Kidney tubule cell (primary cell): Measurements from ENCODE around the gene NAT16.
"Not testable (repeated sequence)": the region's sequence is repeated elsewhere in the genome, so short reads cannot be mapped to it uniquely, and the experiment has no call there.

Experiments
- DNase-seq: peaks from one replicate; pipeline ENCODE4 v3.0.0-alpha.2; 2018; ENCODE audit warnings: low spot score

NAT16 gene

DNA sequence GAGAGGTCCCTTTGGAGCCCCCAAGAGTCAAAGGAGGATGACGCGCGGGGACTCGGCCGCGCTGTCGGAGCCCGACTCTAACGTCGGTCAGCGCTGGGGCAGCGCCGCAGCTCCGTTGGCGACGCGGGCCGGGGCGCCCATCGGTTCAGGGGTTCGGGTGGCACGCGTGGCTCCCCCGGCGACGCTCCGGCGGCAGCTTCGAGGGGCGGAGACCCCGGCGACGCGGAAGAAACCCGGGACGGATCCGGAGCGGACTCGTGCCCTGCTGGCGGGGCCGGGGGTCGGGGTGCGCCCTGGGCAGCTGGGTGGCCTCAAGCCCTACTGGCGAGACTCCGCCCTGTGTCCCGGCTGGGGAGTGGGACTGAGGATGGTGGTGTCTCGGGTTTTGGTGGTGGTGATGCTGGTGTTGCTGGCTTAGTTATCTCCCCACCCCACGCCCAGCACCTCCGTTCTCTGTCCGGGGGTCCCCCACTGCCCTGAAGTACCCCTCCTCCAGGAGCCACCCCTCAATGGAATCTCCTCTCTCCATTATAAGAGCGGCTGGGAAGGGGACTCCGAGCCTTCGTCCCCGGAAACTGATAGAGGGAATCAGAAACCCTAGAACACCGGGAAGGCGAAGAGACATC, at the start of gene NAT16:
NAT16 (minus strand) TSS at position 164 of the 626 bp plus-strand sequence. CDS start 5,486 bp downstream, outside the sequence.
- no peak for DNase-seq

DNA sequence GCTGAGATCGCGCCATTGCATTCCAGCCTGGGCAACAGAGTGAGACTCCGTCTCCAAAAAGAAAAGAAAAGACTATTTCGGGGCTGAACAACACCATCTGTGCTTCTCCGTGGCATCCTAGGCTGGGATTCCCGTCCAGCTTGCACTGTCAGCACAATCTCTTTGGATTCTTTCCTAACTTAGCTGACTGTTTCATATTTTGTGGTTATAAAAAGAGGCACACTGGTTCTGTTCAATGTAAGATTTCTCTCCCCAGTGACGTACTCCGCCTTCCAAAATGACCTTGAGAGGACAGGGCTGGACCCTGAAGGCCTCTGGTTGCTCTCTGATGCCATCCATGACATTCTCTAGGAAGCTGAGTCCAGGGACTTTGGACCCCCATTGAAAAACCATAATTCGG, 46.6 kb upstream of the NAT16 start:
- no peak for DNase-seq

DNA sequence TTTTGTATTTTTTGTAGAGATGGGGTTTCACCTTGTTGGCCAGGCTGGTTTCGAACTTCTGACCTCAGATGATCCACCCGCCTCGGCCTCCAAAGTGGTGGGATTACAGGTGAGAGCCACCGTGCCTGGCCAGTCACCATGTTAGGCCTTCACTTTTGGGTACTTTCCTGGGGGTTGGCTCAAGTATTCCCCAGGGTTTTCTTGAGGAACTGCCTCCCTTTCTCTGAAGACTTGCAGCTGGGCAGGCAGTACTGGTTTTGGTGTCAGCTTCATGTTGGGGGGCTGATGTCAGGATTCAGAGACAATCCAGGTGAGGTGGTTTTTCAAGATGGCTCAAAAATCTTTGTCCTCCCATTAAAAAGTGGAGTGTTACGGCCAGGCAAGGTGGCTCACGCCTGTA, 45.6 kb upstream of the NAT16 start:
- no peak for DNase-seq

DNA sequence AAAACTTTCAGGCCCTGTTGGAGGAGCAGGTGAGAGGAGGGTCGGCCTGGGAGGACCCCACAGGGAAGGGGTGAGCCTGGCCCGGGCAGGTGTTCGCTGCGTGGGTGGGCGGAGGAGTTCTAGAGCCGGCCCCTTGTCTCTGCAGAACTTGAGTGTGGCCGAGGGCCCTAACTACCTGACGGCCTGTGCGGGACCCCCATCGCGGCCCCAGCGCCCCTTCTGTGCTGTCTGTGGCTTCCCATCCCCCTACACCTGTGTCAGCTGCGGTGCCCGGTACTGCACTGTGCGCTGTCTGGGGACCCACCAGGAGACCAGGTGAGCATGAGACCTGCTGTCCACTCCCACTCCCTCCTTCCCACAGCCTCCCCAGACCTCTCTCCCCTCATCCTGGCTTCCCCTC, 43.4 kb upstream of the NAT16 start:
- DNase-seq, result no peak

DNA sequence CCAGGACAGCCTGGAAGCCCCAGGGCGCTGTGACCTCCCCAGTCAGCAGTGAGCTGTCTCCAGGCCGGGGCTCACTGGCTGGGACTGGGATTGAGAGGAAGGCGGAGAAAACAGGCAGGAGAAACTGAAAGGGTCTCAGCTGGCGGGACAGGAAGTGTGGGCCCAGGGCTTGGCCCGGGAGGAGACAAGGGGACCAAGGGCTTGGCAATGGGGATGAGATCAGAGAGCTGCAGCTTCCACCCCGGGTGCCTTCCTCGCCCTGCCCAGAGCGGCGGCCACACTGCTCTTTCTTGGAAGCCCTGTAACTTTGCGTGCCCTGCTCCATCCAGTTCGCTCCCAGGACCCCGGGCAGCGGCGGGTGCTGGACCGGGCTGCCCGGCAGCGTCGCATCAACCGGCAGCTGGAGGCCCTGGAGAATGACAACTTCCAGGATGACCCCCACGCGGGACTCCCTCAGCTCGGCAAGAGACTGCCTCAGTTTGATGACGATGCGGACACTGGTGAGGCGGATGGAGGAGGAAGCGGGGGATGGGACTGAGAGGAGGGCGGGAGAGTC, 42.3 kb upstream of the NAT16 start:
- no peak for DNase-seq

DNA sequence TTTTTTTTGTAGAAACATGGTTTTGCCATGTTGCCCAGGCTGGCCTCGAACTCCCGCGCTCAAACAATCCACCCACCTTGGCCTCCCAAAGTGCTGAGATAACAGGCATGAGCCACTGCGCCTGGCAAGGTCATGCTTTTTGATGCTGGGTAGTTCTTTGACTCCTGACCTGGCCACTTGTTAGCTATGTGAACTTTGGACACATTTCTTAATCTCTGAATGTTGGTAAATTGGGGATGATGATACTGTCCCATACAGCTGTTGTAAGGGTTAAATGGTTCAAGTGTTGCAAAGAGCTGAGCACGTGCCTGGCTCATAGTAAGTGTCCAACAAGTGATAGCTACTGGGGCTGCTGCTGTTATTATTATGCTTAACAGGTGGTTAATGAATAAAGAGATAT, 40.2 kb upstream of the NAT16 start:
- DNase-seq, result no peak

DNA sequence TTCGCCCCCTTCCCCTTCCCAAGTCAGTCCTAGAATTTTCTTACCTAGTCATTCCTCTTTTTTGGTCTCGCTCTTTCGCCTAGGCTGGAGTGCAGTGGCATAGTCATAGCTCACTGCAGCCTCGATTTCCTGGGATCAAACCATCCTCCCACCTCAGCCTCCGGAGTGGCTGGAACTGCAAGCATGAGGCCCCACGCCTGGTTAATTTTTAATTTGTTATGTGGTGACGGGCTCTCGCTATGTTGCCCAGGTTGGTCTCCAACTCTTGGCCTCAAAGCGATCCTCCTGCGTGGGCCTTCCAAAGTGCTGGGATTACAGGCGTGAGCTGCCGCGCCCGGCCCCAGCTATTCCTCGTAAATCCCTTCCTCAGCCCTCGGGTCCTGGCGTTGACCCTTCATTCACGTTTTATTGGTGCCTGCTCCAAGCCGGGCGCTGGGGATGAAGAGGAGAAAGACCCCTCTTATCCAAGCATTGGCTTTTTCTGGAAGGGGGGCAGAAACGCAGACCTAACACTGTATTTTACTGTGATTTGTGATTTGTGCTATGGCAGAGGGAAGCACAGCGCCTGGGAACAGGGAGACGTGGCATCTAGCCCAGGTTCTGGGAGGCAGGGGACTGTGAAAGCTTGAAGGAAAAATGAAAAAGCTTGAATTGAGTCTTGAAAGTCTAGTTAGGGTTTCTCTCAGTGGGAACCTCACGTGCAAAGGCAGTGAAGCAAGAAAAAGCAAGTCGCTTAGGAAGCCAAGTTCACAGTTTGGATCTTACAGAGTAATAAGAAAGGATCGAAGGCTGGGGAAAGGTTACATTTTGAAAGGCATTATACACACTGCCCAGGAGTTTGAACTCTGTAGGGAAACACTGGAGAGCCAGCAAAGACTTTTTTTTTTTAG, 38.4 kb upstream of the NAT16 start:
- DNase-seq, result peak; percentile 12

DNA sequence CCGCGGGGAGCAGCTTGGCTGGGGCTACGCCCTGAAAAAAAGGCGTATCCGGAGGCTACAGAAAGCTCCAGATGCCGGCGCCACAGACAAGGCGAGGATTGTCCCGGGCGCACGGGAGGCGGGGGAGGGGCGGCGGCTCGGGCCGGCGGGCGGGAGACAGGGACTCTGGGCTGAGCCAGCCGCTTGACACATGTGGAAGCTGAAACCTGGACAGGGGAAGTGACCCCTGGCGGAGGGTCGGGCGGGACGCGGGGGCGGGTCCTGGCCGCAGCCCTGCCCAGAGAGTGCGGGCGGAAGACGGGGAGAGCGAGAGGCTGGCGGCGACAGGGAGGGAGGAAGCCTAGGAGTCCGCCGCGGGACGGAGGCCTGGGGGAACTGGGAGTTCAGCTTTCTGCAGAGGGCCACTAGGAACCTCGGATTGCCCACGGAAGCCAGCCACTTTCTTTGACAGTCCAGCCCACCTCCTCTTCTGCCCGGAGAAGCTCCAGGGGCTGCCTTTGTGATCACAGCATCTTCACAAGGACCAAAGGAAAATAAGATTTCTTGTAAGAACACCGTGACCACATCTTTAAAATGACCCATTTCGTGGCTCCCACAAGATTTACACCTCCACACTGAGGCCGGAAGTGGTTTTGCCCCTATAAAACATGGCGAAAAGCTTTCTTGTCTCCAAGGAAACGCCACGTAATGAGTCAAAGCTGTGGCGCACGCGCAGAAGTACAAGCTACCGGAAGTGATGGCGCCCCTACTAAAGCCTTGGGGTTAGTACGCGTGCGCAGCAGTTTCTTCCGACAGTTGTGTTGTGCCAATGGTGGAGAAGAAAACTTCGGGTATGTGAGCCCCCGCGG, 37.5 kb upstream of the NAT16 start, which contains the start of the genes PLOD3 and ZNHIT1:
PLOD3 (minus strand) TSS at position 194 of the 848 bp plus-strand sequence. CDS start 307 bp downstream, outside the sequence.
ZNHIT1 (plus strand) TSS at position 778 of the 848 bp plus-strand sequence; CDS start at position 809, 31 bp downstream.
- peak; percentile 98 for DNase-seq

DNA sequence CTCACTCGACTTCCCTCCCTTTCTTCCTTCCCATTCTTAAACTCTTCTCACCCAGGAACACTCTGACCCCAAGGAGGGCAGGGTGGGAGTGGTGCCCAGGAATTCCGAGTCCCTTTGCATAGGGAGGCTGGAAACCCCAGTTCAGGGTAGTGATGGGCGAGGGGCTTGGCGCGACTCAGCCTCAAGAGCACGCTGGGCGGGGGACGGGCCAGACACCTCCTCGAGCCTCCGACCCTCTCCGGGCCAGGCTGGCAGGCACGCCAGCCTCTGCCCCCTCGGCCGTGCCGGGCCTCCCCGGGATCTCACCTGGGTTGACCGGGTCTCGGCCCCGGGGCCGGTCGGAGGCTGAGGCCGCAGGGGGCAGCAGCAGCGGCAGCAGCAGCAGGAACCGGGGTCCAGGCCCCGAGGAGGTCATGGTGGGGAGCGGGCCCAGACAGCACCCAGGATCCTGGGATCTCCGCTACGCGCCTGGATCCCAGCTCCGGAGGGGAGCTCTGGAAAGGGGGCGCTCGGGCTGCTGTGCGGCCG, 36.8 kb upstream of the NAT16 start:
- peak; percentile 25 for DNase-seq

DNA sequence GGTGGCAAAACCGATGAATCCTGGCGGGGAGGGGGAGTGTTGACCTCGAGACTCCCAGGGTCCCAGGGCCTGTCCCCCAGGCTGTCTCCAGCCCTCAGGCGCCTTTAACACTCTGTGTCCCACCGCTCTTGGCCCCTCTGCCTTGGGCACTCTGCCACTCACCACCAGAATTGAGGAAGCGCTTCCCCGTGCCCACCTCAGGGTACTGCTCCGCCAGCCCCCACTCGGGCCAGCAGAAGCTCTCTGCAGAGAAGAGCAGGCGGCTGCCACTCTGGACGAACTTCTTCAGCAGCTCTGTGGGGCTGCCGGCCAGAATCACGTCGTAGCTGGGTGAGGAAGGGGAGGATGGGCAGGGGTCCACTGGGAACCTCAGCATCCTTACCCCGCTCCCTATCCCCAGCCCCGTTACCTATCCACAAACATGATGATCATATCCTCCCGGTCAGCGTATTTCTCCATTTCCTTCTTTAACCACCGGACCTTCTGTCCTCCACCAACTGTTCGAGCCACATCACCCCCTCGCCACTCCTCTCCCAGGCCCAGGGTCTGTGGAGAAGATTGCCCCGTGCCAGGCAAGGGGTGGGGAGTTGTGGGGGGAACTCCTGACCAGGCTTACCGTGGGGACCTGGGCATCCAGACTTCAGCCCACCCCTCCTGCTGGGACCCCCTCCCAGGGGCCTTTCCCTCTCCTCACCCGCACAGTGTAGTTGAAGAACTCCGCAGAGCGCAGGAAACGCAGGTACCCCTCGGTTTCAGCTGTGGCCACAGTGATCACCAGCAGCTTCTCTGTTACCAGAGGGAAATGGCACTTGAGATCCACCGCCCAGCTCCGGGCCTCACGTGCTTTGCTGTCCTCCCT, 36.1 kb upstream of the NAT16 start:
- DNase-seq, result no peak

DNA sequence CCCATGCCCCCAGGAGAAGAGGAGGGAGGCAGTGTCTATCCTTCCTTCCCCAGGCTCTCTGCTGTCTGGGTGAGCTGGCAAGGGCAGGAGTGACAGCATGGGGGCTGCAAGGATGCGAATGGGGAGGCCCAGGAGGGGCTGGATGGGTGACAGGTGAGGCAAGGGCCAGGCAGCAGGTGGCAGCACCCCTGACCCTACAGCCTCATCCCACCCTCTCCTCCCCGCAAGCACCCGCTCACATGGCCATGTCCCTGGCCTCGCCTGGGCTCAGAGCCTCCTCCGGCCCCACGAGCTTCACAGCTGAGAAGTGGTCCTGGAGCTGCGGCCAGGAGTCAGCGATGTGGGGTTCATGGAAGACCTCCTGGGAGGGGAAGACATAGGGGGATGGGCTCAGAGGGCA, 31.9 kb upstream of the NAT16 start:
- DNase-seq, result no peak

DNA sequence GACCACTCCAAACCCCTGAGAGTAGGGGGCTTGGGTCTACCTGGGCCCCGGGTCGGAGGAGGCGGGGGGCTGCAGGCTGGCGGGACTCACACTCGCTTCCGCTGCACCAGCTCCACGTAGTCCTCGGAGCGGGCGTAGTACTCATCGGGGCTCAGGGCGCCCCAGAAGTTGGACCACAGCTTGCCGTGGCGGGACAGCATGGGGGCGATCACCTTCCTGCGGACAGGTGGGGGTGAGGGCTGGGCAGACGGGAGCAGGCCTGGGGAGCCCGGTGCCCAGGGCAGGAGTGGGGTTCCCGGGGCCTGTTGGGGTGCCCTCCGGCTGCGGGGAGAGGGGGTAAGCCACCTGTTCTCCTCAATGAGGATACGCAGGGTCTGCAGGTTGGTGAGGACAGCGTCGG, 31.4 kb upstream of the NAT16 start:
- no peak for DNase-seq

DNA sequence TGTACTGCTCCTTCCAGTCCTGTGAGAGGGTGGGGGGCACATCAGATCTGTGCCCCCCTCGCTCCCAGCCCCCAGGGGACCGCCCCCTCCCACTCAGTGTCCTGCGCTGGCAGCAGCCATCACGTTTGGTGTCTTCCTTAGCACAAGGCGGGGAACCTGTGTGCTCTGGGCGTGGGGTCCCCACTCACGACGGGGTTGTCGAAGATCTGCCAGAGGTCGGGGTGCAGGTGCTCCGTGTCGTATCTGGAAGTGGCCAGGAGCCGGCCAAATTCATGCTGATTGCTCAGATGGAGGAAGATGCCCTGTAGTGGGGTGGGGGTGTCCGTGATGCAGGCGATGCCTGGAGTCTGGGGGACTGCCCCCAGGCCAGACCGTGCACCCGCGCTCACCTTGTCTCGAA, 30.1 kb upstream of the NAT16 start:
- DNase-seq, result no peak

DNA sequence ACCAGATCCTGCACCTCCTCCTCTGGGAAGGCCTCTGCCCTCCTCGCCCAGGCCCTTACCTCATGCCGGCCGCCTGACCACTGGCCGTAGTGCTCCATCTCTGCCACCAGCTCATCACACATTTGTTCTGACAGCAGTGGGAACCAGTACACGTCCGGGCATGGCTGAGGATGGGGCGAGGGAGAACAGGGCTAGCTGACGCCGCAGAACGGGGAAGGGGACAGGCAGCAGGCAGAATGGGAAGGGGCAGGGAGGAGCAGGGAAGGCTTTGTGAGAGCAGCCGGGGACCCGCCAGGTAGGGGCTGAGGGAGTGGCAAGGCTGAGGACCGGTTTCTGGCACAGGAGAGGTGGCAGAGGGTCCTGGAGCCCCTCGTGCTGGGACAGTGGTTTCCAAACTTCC, 28.7 kb upstream of the NAT16 start:
- DNase-seq, result no peak

DNA sequence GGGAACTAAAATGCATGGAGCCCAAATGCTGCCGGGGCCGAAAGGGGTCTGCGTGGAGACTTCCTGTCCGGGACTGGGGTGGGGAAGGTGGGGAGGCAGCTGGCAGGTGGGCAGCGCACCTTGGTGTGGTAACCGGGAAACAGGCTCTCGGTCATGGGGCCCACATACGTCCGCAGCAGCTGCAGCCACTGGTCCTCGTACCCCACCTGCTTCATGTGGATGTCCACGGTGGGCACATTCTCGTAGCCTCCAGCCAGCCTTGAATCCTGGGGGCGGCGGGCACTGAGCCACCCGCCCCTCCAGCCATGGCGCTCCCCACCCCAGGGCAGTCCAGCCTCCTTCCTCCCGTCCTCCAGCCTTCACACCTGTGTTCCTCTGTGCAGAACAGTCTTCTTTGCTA, 27.4 kb upstream of the NAT16 start:
- DNase-seq, result no peak

DNA sequence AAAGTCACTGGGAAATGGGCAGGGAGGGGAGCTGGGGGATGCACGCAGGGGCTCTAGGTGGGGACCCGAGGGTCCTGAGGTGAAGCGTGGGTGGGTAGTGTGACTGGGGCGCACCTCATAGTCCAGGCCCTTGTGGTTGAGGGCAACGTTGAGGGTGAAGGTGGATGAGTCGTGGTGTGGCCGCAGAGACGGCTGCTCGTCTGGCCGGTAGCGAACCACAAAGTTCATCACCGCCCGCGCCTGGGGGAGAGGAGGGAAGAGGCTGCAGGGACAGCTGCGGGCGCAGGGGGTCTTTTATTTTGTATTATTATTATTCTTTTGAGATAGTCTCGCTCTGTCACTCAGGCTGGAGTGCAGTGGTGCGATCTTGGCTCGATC, 26.6 kb upstream of the NAT16 start:
- no peak for DNase-seq

DNA sequence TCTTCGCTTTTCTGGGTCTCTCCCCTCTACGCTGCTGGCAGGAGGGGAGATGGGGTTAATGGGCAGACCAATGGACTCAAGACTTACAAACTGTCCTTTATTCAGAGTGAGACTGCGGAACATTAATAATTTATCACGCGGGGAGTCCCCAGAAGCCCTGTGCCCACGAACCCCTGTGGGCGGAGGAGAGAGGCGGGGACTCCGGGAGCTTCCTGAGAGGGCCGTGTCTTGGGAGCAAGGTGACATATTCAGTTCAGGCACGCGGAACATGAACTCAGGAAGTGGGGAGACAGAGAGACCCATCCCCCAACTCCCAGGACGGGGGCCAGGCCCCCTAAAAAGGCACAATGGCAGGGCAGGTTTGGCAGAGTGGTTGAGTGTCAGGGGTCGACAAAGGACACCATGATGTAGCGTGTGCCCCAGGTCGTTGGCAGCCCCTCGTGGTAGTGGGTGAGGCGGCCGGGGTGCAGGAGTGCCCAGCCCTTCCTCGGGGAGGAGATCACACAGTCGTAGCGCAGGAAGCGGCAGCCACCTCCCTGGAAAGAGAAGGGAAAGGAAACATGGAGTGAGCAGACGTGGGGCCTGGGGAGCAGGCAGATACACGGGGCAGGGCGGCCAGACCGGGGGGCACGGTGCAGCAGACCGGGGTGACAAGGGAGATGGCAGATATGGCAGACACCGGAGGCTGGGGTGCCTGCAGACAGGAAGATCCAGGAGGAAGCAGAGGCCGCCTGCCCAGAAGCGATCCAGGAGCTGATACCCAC, 26.0 kb upstream of the NAT16 start:
- peak; percentile 39 for DNase-seq

DNA sequence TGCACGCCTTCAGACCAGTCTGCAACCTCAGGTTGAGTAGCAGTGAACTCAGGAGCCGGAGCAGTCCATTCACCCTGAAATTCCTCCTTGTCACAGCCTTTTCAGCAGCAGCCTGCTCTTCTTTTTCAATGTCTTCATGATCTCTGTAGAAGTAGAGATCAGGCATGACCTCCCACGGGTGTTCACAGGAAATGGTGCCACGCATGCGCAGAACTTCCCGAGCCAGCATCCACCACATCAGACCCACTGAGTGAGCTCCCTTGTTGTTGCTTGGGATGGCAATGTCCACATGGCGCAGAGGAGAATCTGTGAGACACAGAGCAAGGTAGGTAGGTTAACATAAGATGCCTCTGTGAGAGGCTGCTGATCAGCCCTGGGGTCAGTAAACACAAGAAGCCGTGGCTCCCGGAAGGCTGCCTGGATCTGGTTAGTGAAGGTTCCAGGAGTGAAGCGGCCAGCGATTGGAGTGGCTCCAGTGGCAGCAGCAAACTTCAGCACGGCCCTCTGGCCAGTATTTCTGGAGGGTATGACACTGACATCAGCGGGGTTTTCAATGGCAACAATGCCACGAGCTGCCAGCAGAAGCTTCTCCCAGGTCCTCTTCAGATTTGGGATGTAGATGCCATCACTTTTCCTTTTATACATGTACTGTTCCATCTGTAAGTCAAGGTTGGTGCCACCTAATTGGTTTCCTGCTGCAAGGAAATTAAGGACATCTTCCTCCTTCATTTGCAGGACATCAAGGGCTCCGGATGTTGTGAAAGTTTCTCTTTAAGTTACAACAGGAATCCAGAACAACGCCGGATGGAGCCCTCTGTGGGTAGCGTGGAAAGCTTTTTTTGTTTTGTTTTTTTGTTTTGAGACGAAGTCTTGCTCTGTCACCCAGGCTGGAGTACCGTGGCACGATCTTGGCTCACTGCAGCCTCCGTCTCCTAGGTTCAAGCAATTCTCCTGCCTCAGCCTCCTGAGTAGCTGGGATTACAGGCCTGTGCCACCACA, 23.9 kb upstream of the NAT16 start:
- DNase-seq, result not testable (repeated sequence)

DNA sequence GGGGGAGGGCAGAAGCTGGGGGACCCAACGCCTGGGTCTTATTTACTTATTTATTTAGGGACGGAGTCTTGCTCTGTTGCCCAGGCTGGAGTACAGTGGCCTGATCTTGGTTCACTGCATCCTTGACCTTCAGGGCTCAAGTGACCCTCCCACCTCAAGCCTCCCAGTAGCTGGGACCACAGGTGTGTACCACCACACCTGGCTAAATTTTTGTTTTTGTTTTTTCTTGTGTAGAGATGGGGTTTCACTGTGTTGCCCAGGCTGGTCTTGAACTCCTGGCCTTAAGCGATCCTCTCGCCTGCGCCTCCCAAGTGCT, 22.5 kb upstream of the NAT16 start:
- no peak for DNase-seq
